HG02610 (cell line): Measurements from ENCODE around the gene LAMA1.

Experiments
- ATAC-seq: cut with Tn5 transposase; IDR thresholded peaks from one replicate; pipeline ENCODE4 v1.9.1; 2021; ENCODE audit warnings: mild to moderate bottlenecking, moderate library complexity; ENCODE audit not compliant: unreplicated experiment

Gene LAMA1

GRCh38 chr18:7049951-7050350 lies 67.6 kb downstream of the LAMA1 start:
- ATAC-seq: no peak

DNA sequence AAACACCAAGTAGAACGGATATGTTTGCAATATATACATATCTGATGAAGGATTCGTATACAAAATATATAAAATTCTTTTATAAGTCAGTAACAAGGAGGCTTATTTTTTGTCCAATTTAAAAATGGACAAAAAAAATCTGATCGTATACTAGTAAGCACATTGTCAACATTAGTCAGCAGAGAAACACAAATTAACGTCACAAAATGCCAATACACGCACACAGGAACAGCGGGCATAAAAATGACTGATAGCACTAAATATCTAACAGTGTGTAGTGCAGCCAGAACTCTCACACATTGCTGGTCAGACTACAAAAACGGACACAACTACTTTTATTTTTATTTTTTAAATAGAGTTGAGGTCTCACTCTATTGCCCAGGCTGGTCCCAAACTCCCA lies 69.5 kb downstream of the LAMA1 start:
- no peak for ATAC-seq

GRCh38 chr18:7047336-7047735 lies 70.3 kb downstream of the LAMA1 start:
- ATAC-seq: no peak

- ATAC-seq: peak; percentile 45
Measured at GRCh38 chr18:7038330-7038851, 79.2 kb downstream of the LAMA1 start.

DNA sequence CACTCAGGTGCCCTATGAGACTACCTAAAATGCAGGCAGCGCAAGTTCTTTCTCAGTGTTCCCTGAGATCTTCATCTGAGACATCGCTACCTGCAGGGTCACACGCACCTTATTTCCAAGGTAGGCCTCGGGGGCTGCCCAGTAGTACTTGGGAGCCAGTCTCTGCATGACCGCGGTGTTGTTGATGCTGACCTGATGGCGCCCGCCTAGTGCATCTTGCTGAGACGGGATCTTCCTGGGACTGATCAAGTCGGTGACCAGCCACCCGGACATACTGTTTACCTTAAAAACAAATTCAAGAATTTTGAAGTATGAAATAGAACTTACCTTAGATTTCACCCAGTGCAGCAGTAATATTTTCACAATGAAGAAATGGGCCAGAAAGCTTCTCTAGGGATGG lies 80.1 kb downstream of the LAMA1 start:
- ATAC-seq: no peak

- ATAC-seq: no peak
Measured at GRCh38 chr18:7035807-7036206, 81.8 kb downstream of the LAMA1 start.

- ATAC-seq: no peak
Measured at GRCh38 chr18:7034924-7035323, 82.7 kb downstream of the LAMA1 start.

- ATAC-seq: no peak
Measured at GRCh38 chr18:7032537-7032936, 85.1 kb downstream of the LAMA1 start.

- no peak for ATAC-seq
Measured at GRCh38 chr18:7028625-7029024, 89.0 kb downstream of the LAMA1 start.

DNA sequence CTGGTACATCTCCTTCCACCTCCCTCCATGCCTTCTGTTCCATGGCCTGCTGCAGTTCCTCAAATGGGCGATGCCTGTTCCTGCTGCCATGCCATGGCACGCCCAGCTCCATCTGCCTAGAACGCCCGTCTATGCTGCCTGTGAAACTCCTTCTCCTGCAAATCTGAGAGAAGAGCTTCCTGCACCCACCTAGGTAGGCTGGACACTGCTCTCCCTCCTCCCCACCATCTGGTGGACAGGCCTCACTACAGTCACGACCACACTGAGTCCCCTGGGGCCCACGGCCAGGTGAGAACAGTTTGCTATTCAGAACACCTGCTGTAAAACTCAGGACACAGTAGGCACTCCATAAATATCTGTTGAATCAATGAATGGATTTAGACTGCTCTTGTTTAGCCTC lies 92.4 kb downstream of the LAMA1 start:
- no peak for ATAC-seq

- ATAC-seq: no peak
Measured at GRCh38 chr18:7023581-7023980, 94.0 kb downstream of the LAMA1 start.

DNA sequence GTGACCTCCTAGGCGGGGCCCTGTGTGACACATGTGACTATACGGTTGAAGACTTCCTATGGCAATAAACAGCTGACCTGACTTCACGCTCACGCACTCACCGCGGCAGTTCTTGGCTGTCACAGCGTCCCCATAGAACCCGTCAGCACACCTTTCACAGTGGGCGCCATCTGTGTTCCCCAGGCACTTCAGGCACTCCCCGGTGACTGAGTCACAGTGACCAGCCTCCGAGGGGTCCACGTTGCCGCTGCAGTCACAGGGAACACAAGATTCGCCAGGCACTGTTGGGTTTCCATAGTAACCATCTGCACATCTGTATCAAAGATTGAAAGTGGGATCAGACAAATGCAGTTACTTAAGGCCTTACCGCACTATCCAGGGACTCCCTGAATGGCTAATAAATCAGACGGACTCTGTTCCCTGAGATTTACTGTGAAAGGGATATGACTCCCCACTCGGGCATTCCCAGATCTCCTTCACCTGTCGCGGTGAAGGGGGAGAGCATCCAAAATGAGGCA lies 94.5 kb downstream of the LAMA1 start:
- no peak for ATAC-seq

DNA sequence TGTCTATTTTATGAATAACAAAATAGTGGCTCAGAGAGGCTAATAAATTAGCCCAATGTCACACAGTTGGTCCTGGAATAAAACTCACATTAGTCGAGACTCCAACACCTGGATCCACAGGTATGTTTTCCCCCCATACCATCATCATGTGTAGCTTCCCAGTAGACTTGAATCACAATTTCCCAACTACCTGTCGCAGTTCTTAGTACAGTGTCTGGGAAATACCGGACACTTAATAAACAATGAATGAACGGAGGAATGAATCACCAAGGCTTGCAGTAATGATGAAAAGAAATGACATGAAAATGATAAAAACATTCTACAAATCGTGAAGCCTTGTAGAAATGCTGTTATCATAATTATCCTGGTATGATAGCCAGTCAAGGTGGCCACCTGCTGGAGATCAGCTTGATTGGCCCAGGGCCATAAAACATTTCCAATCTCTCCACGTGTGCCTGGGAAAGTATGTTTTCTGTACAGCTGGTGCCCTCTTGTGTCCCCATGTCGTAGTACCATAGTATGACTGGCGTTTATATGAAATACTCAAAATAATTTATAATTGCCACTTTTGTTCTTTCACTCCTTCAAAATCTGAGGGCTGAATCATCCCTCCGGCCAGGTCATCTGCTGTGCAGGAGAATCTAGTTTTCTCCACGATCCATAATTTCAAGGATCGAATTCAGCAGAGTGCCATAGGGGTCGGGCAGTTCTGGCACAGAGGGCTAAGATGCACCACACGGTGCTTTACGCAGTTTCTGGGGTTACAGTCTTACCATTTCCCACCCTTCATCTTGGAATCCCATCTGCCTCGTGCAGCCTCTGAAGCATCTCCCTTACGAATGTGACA lies 95.4 kb downstream of the LAMA1 start:
- ATAC-seq: no peak

GRCh38 chr18:7020995-7021777 lies 96.4 kb downstream of the LAMA1 start:
- ATAC-seq: no peak

DNA sequence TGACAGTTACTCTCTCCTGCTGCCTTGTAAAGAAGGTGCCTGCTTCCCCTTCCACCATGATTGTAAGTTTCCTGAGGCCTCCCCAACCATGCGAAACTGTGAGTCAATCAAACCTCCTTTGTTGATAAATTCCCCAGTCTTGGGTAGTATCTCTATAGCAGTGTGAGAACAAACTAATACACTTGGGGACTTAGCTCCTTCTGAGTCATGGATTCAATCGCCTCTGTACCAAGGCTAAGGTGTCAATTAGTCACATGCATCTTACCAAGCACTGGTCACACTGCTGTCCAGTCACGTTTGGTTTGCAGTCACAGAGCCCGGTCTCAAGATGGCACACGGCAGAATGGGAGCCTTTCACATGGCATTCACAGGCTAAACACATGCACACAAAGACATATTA lies 100.6 kb downstream of the LAMA1 start:
- ATAC-seq: no peak

GRCh38 chr18:7011142-7011541 lies 106.5 kb downstream of the LAMA1 start:
- no peak for ATAC-seq

GRCh38 chr18:7004009-7004408 lies 113.6 kb downstream of the LAMA1 start:
- no peak for ATAC-seq

DNA sequence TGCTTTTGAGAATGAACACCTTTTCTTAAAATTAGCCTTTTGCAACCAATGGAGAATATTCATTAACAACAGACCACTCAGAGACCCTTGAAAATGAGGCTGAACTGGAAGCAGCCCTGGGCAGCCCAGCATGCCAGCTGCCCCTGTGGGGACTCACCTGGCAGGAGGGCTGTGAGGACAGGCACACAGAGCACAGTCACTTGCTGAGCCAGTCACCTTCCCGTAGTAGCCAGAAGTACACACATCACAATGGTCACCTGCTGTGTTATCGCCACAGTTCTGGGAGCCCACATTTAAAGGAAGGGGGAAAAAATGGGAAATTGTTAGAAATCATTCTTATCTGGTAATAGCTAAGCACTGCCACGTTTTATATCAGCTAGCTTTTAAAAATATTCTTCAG lies 115.5 kb downstream of the LAMA1 start:
- ATAC-seq: no peak

DNA sequence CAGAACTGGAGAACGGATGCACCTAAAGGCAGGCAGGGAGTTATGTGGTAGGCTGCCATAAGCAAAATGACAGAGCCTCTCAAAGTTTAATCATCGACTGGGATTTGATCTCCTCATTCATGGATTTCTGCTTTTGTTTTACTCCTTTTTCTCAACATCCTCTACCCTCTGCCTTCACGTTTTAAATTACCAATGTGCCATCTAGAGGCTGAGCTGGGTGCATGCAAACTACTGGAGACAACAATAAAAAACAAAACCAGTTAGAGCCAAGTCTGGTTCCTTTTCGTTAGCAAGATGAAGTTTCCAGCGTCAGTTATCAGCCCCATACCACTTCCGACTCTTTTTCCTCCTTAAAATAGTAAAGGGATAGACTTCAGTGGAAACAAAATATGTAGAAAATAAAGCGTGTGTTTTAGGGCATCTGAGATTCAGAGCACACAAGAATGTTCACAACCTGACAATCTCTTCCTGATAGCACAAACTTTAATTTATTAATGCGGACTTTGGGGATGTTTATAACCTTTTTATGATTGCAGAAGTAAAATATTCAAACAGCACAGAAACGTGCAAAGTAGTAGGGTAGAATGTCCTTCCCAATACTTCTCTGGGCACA lies 117.0 kb downstream of the LAMA1 start:
- ATAC-seq: no peak

GRCh38 chr18:6997808-6998207 lies 119.8 kb downstream of the LAMA1 start:
- no peak for ATAC-seq

DNA sequence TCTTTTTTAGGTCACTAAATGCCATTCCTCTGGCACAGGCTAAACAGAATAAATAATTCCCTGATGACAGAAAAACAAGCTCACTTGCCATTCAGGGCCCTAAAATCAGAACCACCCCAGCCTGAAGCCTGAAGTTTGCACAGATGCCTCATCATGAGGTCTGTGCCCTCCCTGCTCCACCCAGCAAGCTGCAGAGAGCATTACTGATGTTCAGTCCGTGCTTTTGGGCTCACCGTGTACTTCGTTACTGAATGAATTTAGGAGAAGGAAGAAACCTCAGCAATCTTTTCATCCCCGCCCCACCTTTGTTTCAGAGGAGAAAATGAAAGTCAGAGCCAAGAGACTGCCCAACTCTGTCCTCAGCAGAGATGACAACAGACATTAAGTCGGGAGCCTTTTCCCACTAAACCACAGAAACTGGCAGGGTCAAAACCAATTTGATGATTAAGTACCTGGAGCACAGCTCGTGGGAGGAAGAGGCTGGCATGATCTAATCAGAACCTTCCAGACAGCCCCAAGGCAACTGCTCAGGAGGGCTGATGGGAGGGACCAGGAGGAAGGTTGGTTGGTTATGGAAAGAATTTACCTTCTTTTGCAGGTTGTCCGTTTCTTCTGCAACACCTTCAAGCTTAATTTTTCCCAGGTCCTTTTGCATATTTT lies 122.7 kb downstream of the LAMA1 start:
- no peak for ATAC-seq
